Adrenal gland (tissue), 5 donors: ENCODE measurements around the gene CCNK.

Experiments used
- CTCF ChIP-seq, 6 experiments: fragments of 450-650 bp in 4 of 6; fragments of 200-600 bp in 2 of 6; sonication (generic) in 1 of 6; IDR thresholded peaks; 1 replicate in 5 of 6; 2 replicates in 1 of 6; pipeline versions ENCODE4 v1.5.1 to v1.8.0; 2016 to 2021; ENCODE audit warnings: antibody characterized with exemption in 6 of 6, mild to moderate bottlenecking in 2 of 6, moderate library complexity in 1 of 6
- POLR2A ChIP-seq, 2 donors: fragments of 450-650 bp; IDR thresholded peaks; one replicate each; pipeline ENCODE4 v1.6.1; 2017; ENCODE audit warnings: antibody characterized with exemption in 2 of 2, mild to moderate bottlenecking in 2 of 2, moderate library complexity in 1 of 2
- donor health status: DM: no; HTN: no; CAD: no.

DNA sequence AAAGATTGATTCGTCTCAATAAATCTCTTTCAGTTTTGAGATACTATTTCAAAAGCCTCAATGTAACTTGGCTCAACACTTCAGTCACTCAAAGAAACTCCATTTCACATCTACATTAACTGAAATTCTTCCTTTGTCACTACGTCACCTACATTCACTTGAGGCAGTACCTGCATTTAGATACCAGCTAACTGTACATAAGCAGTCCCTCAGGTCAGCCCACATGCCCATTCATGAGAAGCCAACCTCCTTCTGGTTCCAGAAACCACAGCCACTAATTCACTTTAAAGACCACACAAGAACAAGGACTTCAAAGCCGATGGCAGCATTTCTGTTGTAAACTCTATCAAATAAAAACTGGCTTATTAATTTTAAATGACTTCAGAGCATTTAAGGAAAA is 43.5 kb upstream of the CCNK start:
- TF ChIP-seq CTCF (IDR thresholded peaks at IDR 0.05) (no peak), POLR2A (IDR thresholded peaks at IDR 0.05) (no peak)
